ENCODE measurements around the gene NOBOX. TPM values are rescaled to one million over a fixed set of nuclear protein-coding genes. Genes with fewer than 3 reads are reported as not detected.

Gene NOBOX
- total RNA-seq, 3 donors from 2014 or later (not counting 1 experiment from before 2014, with no cell fraction given), result not detected

DNA sequence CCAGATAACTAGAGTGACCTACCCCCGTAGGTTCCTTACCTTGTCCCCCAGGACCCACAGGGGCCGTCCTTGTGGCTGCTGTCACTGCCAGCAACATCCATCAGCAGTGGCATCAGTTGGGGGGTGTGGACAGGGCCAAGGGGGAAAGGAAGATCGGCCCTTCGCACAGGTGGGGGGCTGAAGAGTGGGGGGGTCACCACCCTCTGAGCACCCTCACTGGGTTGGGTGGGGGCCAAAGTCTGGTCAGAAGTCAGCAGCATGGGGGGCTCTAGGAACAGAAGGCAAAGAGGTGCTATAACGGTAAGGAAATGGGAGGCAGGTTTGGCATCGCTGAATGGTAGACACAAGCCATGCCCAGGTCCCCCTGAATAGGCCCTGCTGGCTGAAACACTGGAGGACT lies 4.6 kb downstream of the NOBOX start:
- Histone ChIP-seq H3K27me3 (ENCODE audit: control insufficient read depth, insufficient read depth, low read length) (no peaks in the 10 kb centered on the region), H3K27ac (ENCODE audit: low read length) (no peak overlapping the region), H3K36me3 (ENCODE audit: control insufficient read depth, insufficient read depth, low read length) (no peaks in the 10 kb centered on the region), H3K4me1 (ENCODE audit: control insufficient read depth, insufficient read depth, low read length) (peaks cover under 1% of the 10 kb centered on the region), H3K4me3 (ENCODE audit: low read length) (no peak overlapping the region), H3K9me3 (ENCODE audit: control insufficient read depth, insufficient read depth, low read length) (no peaks in the 10 kb centered on the region)
- intact Hi-C loops (cut with micrococcal nuclease), result loop anchor here (5.0 kb wide), 1 partner anchor 232 kb away; no protein-coding TSS in a partner anchor
- Mint-ChIP-seq H3K36me3 (no peaks in the 10 kb centered on the region), H3K27me3 (ENCODE audit: low read depth in 2 of 2) (peaks cover 4 to 8% of the 10 kb centered on the region in 2 donors), H3K9me3 (no peaks in the 10 kb centered on the region), H3K27ac (no peak overlapping the region), H3K4me1 (no peaks in the 10 kb centered on the region), H3K4me3 (no peak overlapping the region)
- no peak for ATAC-seq
- TF ChIP-seq CTCF (IDR thresholded peaks at IDR 0.05), result no peak
- no peak for DNase-seq
- 94% methylated on average over 5 of the region's 6 CpGs for WGBS (ENCODE audit: insufficient coverage)

GRCh38 chr7:144398291-144398690 lies 5.2 kb downstream of the NOBOX start:
- H3K9me3 Mint-ChIP-seq, result no peaks in the 10 kb centered on the region
- no peak overlapping the region for H3K27ac Mint-ChIP-seq
- peaks cover 4 to 8% of the 10 kb centered on the region in 2 donors for H3K27me3 Mint-ChIP-seq (ENCODE audit: low read depth in 2 of 2)
- no peaks in the 10 kb centered on the region for H3K4me1 Mint-ChIP-seq
- H3K9me3 ChIP-seq (ENCODE audit: control insufficient read depth, insufficient read depth, low read length), result no peaks in the 10 kb centered on the region
- WGBS (ENCODE audit: insufficient coverage), result 83% methylated on average over 9 of the region's 9 CpGs
- no peak overlapping the region for H3K4me3 Mint-ChIP-seq
- H3K4me1 ChIP-seq (ENCODE audit: control insufficient read depth, insufficient read depth, low read length), result no peaks in the 10 kb centered on the region
- intact Hi-C loops (cut with micrococcal nuclease), result loop anchor here (5.0 kb wide), 1 partner anchor 231 kb away; no protein-coding TSS in a partner anchor
- no peaks in the 10 kb centered on the region for H3K27me3 ChIP-seq (ENCODE audit: control insufficient read depth, insufficient read depth, low read length)
- no peaks in the 10 kb centered on the region for H3K36me3 ChIP-seq (ENCODE audit: control insufficient read depth, insufficient read depth, low read length)
- ATAC-seq (no peak), DNase-seq (no peak)
- H3K27ac ChIP-seq (ENCODE audit: low read length), result no peak overlapping the region
- TF ChIP-seq CTCF (IDR thresholded peaks at IDR 0.05), result no peak
- no peaks in the 10 kb centered on the region for H3K36me3 Mint-ChIP-seq
- no peak overlapping the region for H3K4me3 ChIP-seq (ENCODE audit: low read length)

GRCh38 chr7:144397086-144397485 lies 6.4 kb downstream of the NOBOX start:
- no peak overlapping the region for H3K4me3 ChIP-seq (ENCODE audit: low read length)
- no peaks in the 10 kb centered on the region for H3K27me3 ChIP-seq (ENCODE audit: control insufficient read depth, insufficient read depth, low read length)
- Mint-ChIP-seq H3K4me3 (no peak overlapping the region), H3K36me3 (no peaks in the 10 kb centered on the region), H3K4me1 (no peaks in the 10 kb centered on the region), H3K27me3 (ENCODE audit: low read depth in 2 of 2) (peaks cover 4 to 8% of the 10 kb centered on the region in 2 donors), H3K27ac (no peak overlapping the region), H3K9me3 (no peaks in the 10 kb centered on the region)
- ATAC-seq (no peak), DNase-seq (no peak)
- no peak for TF ChIP-seq CTCF (IDR thresholded peaks at IDR 0.05)
- H3K4me1 ChIP-seq (ENCODE audit: control insufficient read depth, insufficient read depth, low read length), result peaks cover under 1% of the 10 kb centered on the region
- intact Hi-C loops (cut with micrococcal nuclease), result loop anchor here (5.0 kb wide), 1 partner anchor 230 kb away; no protein-coding TSS in a partner anchor
- H3K27ac ChIP-seq (ENCODE audit: low read length), result no peak overlapping the region
- no peaks in the 10 kb centered on the region for H3K9me3 ChIP-seq (ENCODE audit: control insufficient read depth, insufficient read depth, low read length)
- H3K36me3 ChIP-seq (ENCODE audit: control insufficient read depth, insufficient read depth, low read length), result no peaks in the 10 kb centered on the region
- 55% methylated on average over 4 of the region's 4 CpGs for WGBS (ENCODE audit: insufficient coverage)

DNA sequence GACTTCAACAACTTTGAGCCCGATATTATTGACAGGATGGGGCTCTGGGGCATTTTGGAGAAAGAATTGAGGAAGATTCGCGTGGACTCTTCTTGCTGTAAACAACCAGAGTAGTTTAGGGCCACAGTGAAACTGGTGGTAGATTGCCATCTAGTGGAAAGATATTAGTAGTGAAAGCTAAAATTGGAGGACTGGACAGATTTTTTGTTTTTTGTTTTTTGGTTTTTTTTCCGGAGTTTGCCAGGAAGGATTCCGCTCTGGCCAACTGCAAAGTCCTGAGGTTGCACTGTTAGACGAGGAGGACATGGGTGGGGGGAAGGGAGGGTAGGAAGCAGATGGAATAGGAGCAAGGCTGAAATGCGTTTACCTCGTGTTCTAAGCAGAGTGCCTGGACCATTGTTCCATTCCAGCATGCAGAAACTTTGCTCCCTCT lies 11.7 kb downstream of the NOBOX start:
- Mint-ChIP-seq H3K36me3 (no peaks in the 10 kb centered on the region), H3K4me1 (peaks cover 0 to 5% of the 10 kb centered on the region in 2 donors), H3K9me3 (no peaks in the 10 kb centered on the region), H3K27ac (no peak overlapping the region), H3K4me3 (no peak overlapping the region), H3K27me3 (ENCODE audit: low read depth in 2 of 2) (peaks cover 0 to 4% of the 10 kb centered on the region in 2 donors)
- Histone ChIP-seq H3K27me3 (ENCODE audit: control insufficient read depth, insufficient read depth, low read length) (no peaks in the 10 kb centered on the region), H3K4me3 (ENCODE audit: low read length) (no peak overlapping the region), H3K27ac (ENCODE audit: low read length) (no peak overlapping the region), H3K9me3 (ENCODE audit: control insufficient read depth, insufficient read depth, low read length) (no peaks in the 10 kb centered on the region), H3K36me3 (ENCODE audit: control insufficient read depth, insufficient read depth, low read length) (no peaks in the 10 kb centered on the region), H3K4me1 (ENCODE audit: control insufficient read depth, insufficient read depth, low read length) (peaks cover 5% of the 10 kb centered on the region)
- 9% methylated on average over 8 of the region's 8 CpGs for WGBS (ENCODE audit: insufficient coverage)
- TF ChIP-seq CTCF (IDR thresholded peaks at IDR 0.05), result peak; percentile 71
- intact Hi-C loops (cut with micrococcal nuclease), result no loop called here
- peak in 1 of 2 donors; percentile 76 for DNase-seq
- ATAC-seq, result peak; percentile 67 to 84 (median 74)

Measured in natural killer cell (primary cell).